HCT116 (cell line): ENCODE measurements around the gene THADA. TPM values are rescaled to one million over a fixed set of nuclear protein-coding genes. Genes with fewer than 3 reads are reported as not detected.

Source experiments
- ATAC-seq: fragments of 200-7000 bp; cut with Tn5 transposase; 2 replicates; pipeline ENCODE4 v1.9.1; 2020; ENCODE audit warnings: mild to moderate bottlenecking, moderate library complexity
- BruUV-seq: library from RNA; stranded (reverse); fragments of 400-500 nt; replicated peaks from 2 replicates; lab custom pipeline; 2021; lab: Mats Ljungman, UMichigan
- CTCF ChIA-PET: fragments of 300-600 bp; sonication (Branson Sonifier 250); formaldehyde crosslinking; loops from one replicate; lab custom pipeline; 2021; ENCODE audit warnings: antibody characterized with exemption; lab: Charles Lee
- POLR2A ChIA-PET: fragments of 300-600, 350-600 bp; sonication (Branson Sonifier 250); formaldehyde crosslinking; loops from one replicate; lab custom pipeline; 2021; ENCODE audit warnings: antibody characterized with exemption; lab: Charles Lee
- RAD21 ChIA-PET, 2 experiments: fragments of 300-600 bp; sonication (Branson Sonifier 250); formaldehyde crosslinking; loops; one replicate each; lab custom pipeline; 2023; ENCODE audit warnings: low total read pairs in 2 of 2; ENCODE audit not compliant: uncharacterized antibody in 2 of 2, unreplicated experiment in 2 of 2, low non-redundant PET in 1 of 2; lab: Charles Lee
- DNase-seq: peaks from one replicate; pipeline ENCODE4 v3.0.0-alpha.2; 2010; ENCODE audit warnings: low read depth, low spot score
- H2AFZ ChIP-seq: fragments of 200-600 bp; shearing (Covaris generic), sonication (generic); 2 replicates; pipeline ENCODE4 v1.6.1; 2017; ENCODE audit warnings: low read depth, mixed run types, mixed read lengths, antibody characterized with exemption, low read length; ENCODE audit not compliant: poor library complexity, severe bottlenecking
- H3K27ac ChIP-seq: 2 replicates; pipeline ENCODE4 v1.5.1; 2012; ENCODE audit warnings: low read depth, low read length
- H3K27me3 ChIP-seq: fragments of 200-600 bp; sonication (generic); 2 replicates; pipeline ENCODE4 v1.6.1; 2016; ENCODE audit warnings: mixed run types, low read length, mixed read lengths; ENCODE audit not compliant: insufficient read depth
- H3K36me3 ChIP-seq, 2 experiments: fragments of 200-500 bp in 1 of 2; fragments of 200-600 bp in 1 of 2; sonication (Bioruptor generic) in 1 of 2; sonication (generic) in 1 of 2; 2 replicates each; pipeline versions ENCODE4 v1.5.1 to v1.6.1; 2014 to 2016; ENCODE audit warnings: low read length in 2 of 2, inconsistent platforms in 1 of 2, mixed read lengths in 1 of 2, mixed run types in 1 of 2; ENCODE audit not compliant: insufficient read depth in 2 of 2, control insufficient read depth in 1 of 2
- H3K4me1 ChIP-seq, 2 experiments: fragments of 200-600 bp in 1 of 2; sonication (generic) in 1 of 2; 2 replicates each; pipeline versions ENCODE4 v1.5.1 to v1.6.1; 2012 to 2017; ENCODE audit warnings: low read length in 2 of 2, inconsistent platforms in 1 of 2, mild to moderate bottlenecking in 1 of 2, mixed read lengths in 1 of 2, mixed run types in 1 of 2, moderate library complexity in 1 of 2; ENCODE audit not compliant: insufficient read depth in 2 of 2, control insufficient read depth in 1 of 2
- H3K4me2 ChIP-seq: fragments of 200-600 bp; sonication (generic); 2 replicates; pipeline ENCODE4 v1.6.1; 2017; ENCODE audit warnings: mixed run types, low read length, mixed read lengths
- H3K4me3 ChIP-seq, 2 experiments: fragments of 200-600 bp in 1 of 2; sonication (generic) in 1 of 2; replicated peaks in 1 of 2; 2 replicates each; pipeline ENCODE4 v1.5.1; 2011 to 2016; ENCODE audit warnings: low read length in 2 of 2, control low read depth in 1 of 2, low read depth in 1 of 2, mild to moderate bottlenecking in 1 of 2, mixed read lengths in 1 of 2, mixed run types in 1 of 2
- H3K79me2 ChIP-seq: fragments of 200-600 bp; sonication (generic); 2 replicates; pipeline ENCODE4 v1.6.1; 2017; ENCODE audit warnings: mild to moderate bottlenecking, mixed run types, low read length, moderate library complexity, mixed read lengths; ENCODE audit not compliant: insufficient read depth
- H3K9ac ChIP-seq: fragments of 200-600 bp; sonication (generic); 2 replicates; pipeline ENCODE4 v1.6.1; 2016; ENCODE audit warnings: low read length, mixed read lengths
- H3K9me2 ChIP-seq: fragments of 200-600 bp; sonication (generic), shearing (Covaris generic); 2 replicates; pipeline ENCODE4 v1.6.1; 2017; ENCODE audit warnings: mixed run types, mild to moderate bottlenecking, moderate library complexity; ENCODE audit not compliant: insufficient read depth
- H3K9me3 ChIP-seq, 2 experiments: fragments of 200-500 bp in 1 of 2; fragments of 200-600 bp in 1 of 2; sonication (Bioruptor generic) in 1 of 2; sonication (generic) in 1 of 2; 2 replicates each; pipeline ENCODE4 v1.6.1; 2014 to 2017; ENCODE audit warnings: low read length in 2 of 2, mixed read lengths in 2 of 2, inconsistent platforms in 1 of 2, low read depth in 1 of 2, mild to moderate bottlenecking in 1 of 2, mixed run types in 1 of 2, moderate library complexity in 1 of 2; ENCODE audit not compliant: control insufficient read depth in 1 of 2, insufficient read depth in 1 of 2
- H4K20me1 ChIP-seq: fragments of 200-600 bp; sonication (generic), shearing (Covaris generic); 2 replicates; pipeline ENCODE4 v1.6.1; 2017; ENCODE audit warnings: mixed run types, mild to moderate bottlenecking, moderate library complexity; ENCODE audit not compliant: insufficient read depth
- EGR1 ChIP-seq: IDR thresholded peaks from 2 replicates; pipeline ENCODE4 v1.6.1; 2012; ENCODE audit warnings: low read depth
- EZH2 ChIP-seq: fragments of 200-600 bp; sonication (generic); IDR thresholded peaks from 2 replicates; pipeline ENCODE4 v1.6.1; 2017; ENCODE audit warnings: antibody characterized with exemption, mixed run types
- JUND ChIP-seq: IDR thresholded peaks from 2 replicates; pipeline ENCODE4 v1.6.1; 2012
- SP1 ChIP-seq: IDR thresholded peaks from 2 replicates; pipeline ENCODE4 v1.6.1; 2012; ENCODE audit warnings: low read depth
- intact Hi-C: fragments of 100-400 bp; cut with micrococcal nuclease; formaldehyde crosslinking; loops from 2 replicates; pipeline ENCODE4 v1.10.0; 2022
- total RNA-seq: library from RNA; stranded (reverse); gene quantifications from one replicate; pipeline ENCODE4 v1.2.1, GENCODE V29; 2021; ENCODE audit not compliant: unreplicated experiment
- TF ChIP-seq, protein P1 (sequence below): IDR thresholded peaks from 2 replicates; pipeline ENCODE4 v1.6.1; 2012
- TF ChIP-seq, protein P2 (sequence below): IDR thresholded peaks from 2 replicates; pipeline ENCODE4 v1.6.1; 2012; ENCODE audit warnings: low read depth

The THADA gene
- total RNA-seq, 1 experiment from 2014 or later = 30.7 TPM

DNA sequence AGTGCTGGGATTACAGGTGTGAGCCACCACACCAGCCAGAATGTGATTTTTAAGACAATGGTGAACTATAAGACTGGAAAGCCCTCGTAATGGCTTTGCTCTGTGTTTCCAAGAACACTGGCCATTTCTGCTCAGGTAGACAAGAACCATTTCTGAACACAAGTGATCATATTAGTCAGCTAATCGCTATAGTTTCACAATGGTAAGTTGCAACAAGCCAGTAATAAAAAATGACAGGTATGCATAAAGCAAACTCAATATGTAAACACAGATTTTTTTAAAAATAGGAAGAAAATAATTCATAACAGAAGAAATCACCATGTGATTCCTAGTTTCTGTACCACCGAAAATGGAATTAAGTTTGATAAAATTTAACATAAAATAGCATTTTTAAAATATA is 166.5 kb downstream of the THADA start:
- CTCF ChIA-PET = no interaction called here
- intact Hi-C loops = no loop called here
- Histone ChIP-seq H3K36me3 (no peaks in the 10 kb centered on the region), H3K9ac (no peak overlapping the region), H3K79me2 (no peaks in the 10 kb centered on the region), H4K20me1 (no peaks in the 10 kb centered on the region), H3K4me1 (peaks cover 54 to 59% of the 10 kb centered on the region in 2 experiments), H3K4me3 (no peak overlapping the region), H3K9me3 (no peaks in the 10 kb centered on the region), H3K27ac (no peak overlapping the region), H3K4me2 (no peak overlapping the region), H3K27me3 (no peaks in the 10 kb centered on the region), H3K9me2 (no peaks in the 10 kb centered on the region), H2AFZ (no peak overlapping the region)
- DNase-seq (no peak), ATAC-seq (no peak)
- TF ChIP-seq SP1 (no peak), EZH2 (no peak)
- TF ChIP-seq, protein P1, sequence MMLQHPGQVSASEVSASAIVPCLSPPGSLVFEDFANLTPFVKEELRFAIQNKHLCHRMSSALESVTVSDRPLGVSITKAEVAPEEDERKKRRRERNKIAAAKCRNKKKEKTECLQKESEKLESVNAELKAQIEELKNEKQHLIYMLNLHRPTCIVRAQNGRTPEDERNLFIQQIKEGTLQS = no peak
- no TSS peak for BruUV-seq
- RAD21 ChIA-PET = no interaction called here
- POLR2A ChIA-PET = no interaction called here

DNA sequence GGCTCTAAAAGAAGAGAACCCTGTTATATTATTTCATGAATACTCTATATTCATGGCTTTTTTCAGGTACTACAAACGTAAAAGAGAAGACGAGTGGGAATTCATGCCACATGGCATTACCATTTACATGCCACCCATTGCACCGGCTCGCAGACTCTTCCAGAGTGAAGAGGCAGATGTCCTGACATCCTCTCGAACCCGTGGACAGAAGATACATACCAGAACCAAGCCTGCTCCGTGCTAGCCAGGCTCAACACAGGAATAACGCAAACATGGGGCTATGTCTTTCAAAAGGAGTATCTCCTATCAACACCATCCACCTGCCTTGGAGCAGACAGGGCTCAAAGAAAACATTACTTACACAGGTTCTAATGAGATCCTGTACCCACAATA is 168.8 kb downstream of the THADA start:
- Histone ChIP-seq H3K27ac (peak overlapping the region; percentile 84), H3K9me2 (no peaks in the 10 kb centered on the region), H2AFZ (no peak overlapping the region), H3K27me3 (no peaks in the 10 kb centered on the region), H3K36me3 (no peaks in the 10 kb centered on the region), H3K4me2 (peak overlapping the region; percentile 71), H3K4me3 (no peak overlapping the region), H3K79me2 (no peaks in the 10 kb centered on the region), H3K4me1 (peaks cover 60 to 67% of the 10 kb centered on the region in 2 experiments), H3K9me3 (no peaks in the 10 kb centered on the region), H4K20me1 (no peaks in the 10 kb centered on the region), H3K9ac (peak overlapping the region; percentile 51)
- no peak for DNase-seq
- TF ChIP-seq EGR1 = no peak
- TF ChIP-seq JUND = no peak
- TF ChIP-seq, protein P2, sequence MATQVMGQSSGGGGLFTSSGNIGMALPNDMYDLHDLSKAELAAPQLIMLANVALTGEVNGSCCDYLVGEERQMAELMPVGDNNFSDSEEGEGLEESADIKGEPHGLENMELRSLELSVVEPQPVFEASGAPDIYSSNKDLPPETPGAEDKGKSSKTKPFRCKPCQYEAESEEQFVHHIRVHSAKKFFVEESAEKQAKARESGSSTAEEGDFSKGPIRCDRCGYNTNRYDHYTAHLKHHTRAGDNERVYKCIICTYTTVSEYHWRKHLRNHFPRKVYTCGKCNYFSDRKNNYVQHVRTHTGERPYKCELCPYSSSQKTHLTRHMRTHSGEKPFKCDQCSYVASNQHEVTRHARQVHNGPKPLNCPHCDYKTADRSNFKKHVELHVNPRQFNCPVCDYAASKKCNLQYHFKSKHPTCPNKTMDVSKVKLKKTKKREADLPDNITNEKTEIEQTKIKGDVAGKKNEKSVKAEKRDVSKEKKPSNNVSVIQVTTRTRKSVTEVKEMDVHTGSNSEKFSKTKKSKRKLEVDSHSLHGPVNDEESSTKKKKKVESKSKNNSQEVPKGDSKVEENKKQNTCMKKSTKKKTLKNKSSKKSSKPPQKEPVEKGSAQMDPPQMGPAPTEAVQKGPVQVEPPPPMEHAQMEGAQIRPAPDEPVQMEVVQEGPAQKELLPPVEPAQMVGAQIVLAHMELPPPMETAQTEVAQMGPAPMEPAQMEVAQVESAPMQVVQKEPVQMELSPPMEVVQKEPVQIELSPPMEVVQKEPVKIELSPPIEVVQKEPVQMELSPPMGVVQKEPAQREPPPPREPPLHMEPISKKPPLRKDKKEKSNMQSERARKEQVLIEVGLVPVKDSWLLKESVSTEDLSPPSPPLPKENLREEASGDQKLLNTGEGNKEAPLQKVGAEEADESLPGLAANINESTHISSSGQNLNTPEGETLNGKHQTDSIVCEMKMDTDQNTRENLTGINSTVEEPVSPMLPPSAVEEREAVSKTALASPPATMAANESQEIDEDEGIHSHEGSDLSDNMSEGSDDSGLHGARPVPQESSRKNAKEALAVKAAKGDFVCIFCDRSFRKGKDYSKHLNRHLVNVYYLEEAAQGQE = no peak
- BruUV-seq = no TSS peak
- ChIA-PET POLR2A (interaction anchor here (0.8 to 0.9 kb wide), 2 partner anchors 9 to 12 kb away, joined by 3 read pairs; no protein-coding TSS in a partner anchor), CTCF (no interaction called here), RAD21 (no interaction called here)
- intact Hi-C loops = no loop called here
- ATAC-seq = peak; percentile 17
